IPS-18a (cell line): ENCODE measurements around the gene TGFBRAP1.

Experiments used
- H3K27ac ChIP-seq: one replicate; pipeline ENCODE4 v1.5.1; 2013; ENCODE audit warnings: low read length
- H3K27me3 ChIP-seq: one replicate; pipeline ENCODE4 v1.6.1; 2013; ENCODE audit warnings: mild to moderate bottlenecking, low read length; ENCODE audit not compliant: control insufficient read depth, insufficient read depth
- H3K36me3 ChIP-seq: one replicate; pipeline ENCODE4 v1.6.1; 2013; ENCODE audit warnings: low read depth, low read length; ENCODE audit not compliant: control insufficient read depth
- H3K4me1 ChIP-seq: one replicate; pipeline ENCODE4 v1.6.1; 2013; ENCODE audit warnings: low read depth, low read length; ENCODE audit not compliant: control insufficient read depth
- H3K4me3 ChIP-seq: one replicate; pipeline ENCODE4 v1.5.1; 2013; ENCODE audit warnings: low read length
- H3K9ac ChIP-seq: one replicate; pipeline ENCODE4 v1.6.1; 2013; ENCODE audit warnings: mild to moderate bottlenecking, low read length, moderate library complexity
- H3K9me3 ChIP-seq: one replicate; pipeline ENCODE4 v1.6.1; 2013; ENCODE audit warnings: low read depth, low read length; ENCODE audit not compliant: control insufficient read depth

TGFBRAP1 gene

DNA sequence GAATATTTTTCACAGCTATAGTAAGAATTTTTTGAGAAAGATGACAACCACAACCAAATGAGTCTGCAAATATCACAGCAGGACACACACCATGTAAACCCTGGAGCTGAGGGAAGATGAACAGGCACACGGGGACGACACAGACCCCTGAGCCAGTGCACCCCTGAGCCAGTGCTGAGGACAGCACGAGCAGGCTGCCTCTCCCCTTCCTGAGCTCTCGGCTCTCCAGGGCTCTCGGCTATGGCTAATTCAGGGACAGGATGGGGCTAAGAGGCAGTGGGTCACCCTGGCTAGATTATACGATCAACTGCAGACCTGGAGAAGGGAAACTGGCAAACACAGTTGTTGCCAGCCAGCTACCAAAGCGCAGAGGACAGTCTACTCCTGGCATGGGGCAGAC is 41.4 kb downstream of the TGFBRAP1 start:
- no peak overlapping the region for H3K9ac ChIP-seq
- no peaks in the 10 kb centered on the region for H3K4me1 ChIP-seq
- no peaks in the 10 kb centered on the region for H3K9me3 ChIP-seq
- H3K27ac ChIP-seq = no peak overlapping the region
- no peak overlapping the region for H3K4me3 ChIP-seq
- no peaks in the 10 kb centered on the region for H3K27me3 ChIP-seq
- H3K36me3 ChIP-seq = peaks cover 15% of the 10 kb centered on the region

GRCh38 chr2:105287692-105288091 is 41.8 kb downstream of the TGFBRAP1 start:
- Histone ChIP-seq H3K27ac (no peak overlapping the region), H3K9me3 (no peaks in the 10 kb centered on the region), H3K36me3 (peaks cover 15% of the 10 kb centered on the region), H3K9ac (no peak overlapping the region), H3K4me1 (no peaks in the 10 kb centered on the region), H3K27me3 (no peaks in the 10 kb centered on the region), H3K4me3 (no peak overlapping the region)

DNA sequence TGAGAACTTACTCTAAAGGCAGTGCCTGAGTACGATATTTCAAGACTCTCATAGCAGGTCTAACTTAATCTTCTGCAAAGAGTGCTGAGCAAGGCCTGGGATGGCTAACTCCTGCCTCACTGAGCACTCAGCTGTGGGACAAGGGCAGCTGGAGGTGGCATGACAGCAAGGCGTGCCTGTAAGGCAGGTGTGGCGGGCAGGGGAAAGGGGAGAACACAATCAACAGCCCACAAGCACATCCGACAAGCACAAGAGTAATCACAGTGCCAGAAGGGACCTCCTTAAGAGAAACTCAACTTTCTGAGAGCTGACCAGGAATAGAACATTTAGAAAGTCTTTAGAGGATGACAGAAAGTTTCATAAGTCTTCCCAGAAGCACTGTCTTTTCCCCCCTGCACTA is 46.0 kb downstream of the TGFBRAP1 start:
- H3K27me3 ChIP-seq = no peaks in the 10 kb centered on the region
- no peak overlapping the region for H3K4me3 ChIP-seq
- no peak overlapping the region for H3K27ac ChIP-seq
- no peaks in the 10 kb centered on the region for H3K9me3 ChIP-seq
- H3K36me3 ChIP-seq = peaks cover 20% of the 10 kb centered on the region
- H3K9ac ChIP-seq = no peak overlapping the region
- no peaks in the 10 kb centered on the region for H3K4me1 ChIP-seq

DNA sequence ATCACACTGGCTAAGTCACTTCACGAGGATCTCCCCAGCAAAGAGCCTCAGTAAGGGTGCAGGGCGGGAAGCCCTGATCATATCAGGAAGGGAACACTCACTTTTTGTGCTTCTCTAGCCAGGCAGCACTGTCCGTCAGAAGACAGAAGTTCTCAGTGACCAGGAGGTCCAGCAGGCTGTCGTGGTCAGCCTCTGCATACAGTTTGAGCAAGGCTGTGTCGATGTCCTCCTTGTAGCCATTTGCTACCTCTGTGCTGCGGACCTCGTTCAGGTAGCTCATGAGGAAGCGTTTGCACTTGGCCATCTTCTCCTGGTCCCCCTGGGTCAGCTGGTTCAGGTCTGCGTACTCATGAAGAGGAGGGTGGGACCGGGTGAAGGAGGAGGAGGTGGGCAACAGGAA is 49.3 kb downstream of the TGFBRAP1 start:
- no peaks in the 10 kb centered on the region for H3K27me3 ChIP-seq
- H3K9ac ChIP-seq = no peak overlapping the region
- H3K4me3 ChIP-seq = no peak overlapping the region
- H3K36me3 ChIP-seq = peaks cover 33% of the 10 kb centered on the region
- H3K27ac ChIP-seq = no peak overlapping the region
- no peaks in the 10 kb centered on the region for H3K4me1 ChIP-seq
- no peaks in the 10 kb centered on the region for H3K9me3 ChIP-seq

GRCh38 chr2:105279126-105279525 is 50.4 kb downstream of the TGFBRAP1 start:
- H3K9ac ChIP-seq = no peak overlapping the region
- H3K27me3 ChIP-seq = no peaks in the 10 kb centered on the region
- no peak overlapping the region for H3K4me3 ChIP-seq
- no peak overlapping the region for H3K27ac ChIP-seq
- H3K4me1 ChIP-seq = no peaks in the 10 kb centered on the region
- no peaks in the 10 kb centered on the region for H3K9me3 ChIP-seq
- H3K36me3 ChIP-seq = peaks cover 38% of the 10 kb centered on the region

GRCh38 chr2:105278654-105279053 is 50.9 kb downstream of the TGFBRAP1 start:
- Histone ChIP-seq H3K4me1 (no peaks in the 10 kb centered on the region), H3K4me3 (no peak overlapping the region), H3K27ac (no peak overlapping the region), H3K36me3 (peaks cover 38% of the 10 kb centered on the region), H3K9me3 (no peaks in the 10 kb centered on the region), H3K9ac (no peak overlapping the region), H3K27me3 (no peaks in the 10 kb centered on the region)

- Histone ChIP-seq H3K27ac (no peak overlapping the region), H3K27me3 (no peaks in the 10 kb centered on the region), H3K9ac (no peak overlapping the region), H3K4me1 (no peaks in the 10 kb centered on the region), H3K36me3 (peaks cover 51% of the 10 kb centered on the region), H3K9me3 (no peaks in the 10 kb centered on the region), H3K4me3 (no peak overlapping the region)
These were observed 55.5 kb downstream of the TGFBRAP1 start for GRCh38 chr2:105274046-105274445.

DNA sequence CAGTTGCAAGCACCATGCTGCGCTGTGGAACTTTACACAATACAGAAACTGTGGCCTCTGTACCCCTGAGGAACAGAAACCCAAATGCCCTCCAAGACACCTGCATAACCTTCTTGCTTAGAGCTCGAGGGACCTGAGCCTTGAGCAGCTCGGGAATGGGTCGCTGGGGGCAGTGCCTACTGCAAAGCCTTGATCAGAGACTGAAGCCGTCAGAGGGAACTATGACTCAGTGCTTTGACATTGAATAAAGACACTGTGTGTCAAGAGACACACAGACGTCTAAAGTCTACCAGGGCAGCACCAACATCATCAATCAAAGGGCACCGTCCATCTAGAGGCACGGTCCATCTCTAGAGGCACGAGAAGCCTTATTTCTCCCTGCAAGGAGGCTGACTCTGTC is 57.4 kb downstream of the TGFBRAP1 start:
- H3K4me3 ChIP-seq = no peak overlapping the region
- no peak overlapping the region for H3K27ac ChIP-seq
- H3K4me1 ChIP-seq = no peaks in the 10 kb centered on the region
- no peaks in the 10 kb centered on the region for H3K27me3 ChIP-seq
- no peaks in the 10 kb centered on the region for H3K9me3 ChIP-seq
- peaks cover 62% of the 10 kb centered on the region for H3K36me3 ChIP-seq
- H3K9ac ChIP-seq = no peak overlapping the region

DNA sequence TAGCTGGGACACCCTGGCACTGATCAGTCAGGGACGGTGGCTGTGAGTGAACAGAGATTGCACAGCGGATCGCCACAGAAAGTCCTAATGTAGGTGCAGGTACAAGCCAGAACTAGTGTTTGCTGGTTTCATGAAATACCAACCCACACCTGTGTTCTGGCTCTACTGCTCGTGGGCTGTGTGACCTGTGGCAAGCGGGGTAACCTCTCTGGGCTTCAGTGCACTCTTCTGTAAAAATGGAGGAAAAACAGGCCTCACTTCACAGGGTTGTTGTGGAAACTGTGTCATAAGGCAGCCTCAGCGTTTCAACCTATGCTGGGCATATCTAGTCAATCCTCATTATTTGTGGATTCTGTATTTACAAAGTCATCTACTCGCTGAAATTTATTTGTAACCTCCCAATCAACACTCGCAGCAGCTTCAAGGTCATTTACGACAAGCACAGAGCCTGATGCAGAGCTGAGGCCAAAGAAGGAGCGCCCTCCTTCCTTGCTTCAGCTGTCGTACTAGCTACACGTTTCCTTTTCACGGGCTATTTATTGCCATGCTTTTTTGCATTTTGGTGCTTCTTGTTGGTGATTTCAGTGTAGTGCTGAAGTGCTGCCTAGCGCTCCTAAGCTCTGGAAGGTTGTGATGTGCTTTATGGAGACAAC is 58.0 kb downstream of the TGFBRAP1 start:
- Histone ChIP-seq H3K36me3 (peaks cover 64% of the 10 kb centered on the region), H3K9me3 (no peaks in the 10 kb centered on the region), H3K27me3 (no peaks in the 10 kb centered on the region), H3K4me1 (no peaks in the 10 kb centered on the region), H3K9ac (no peak overlapping the region), H3K4me3 (no peak overlapping the region), H3K27ac (no peak overlapping the region)

- H3K27me3 ChIP-seq = no peaks in the 10 kb centered on the region
- no peak overlapping the region for H3K9ac ChIP-seq
- H3K4me3 ChIP-seq = no peak overlapping the region
- no peaks in the 10 kb centered on the region for H3K4me1 ChIP-seq
- H3K9me3 ChIP-seq = no peaks in the 10 kb centered on the region
- peaks cover 55% of the 10 kb centered on the region for H3K36me3 ChIP-seq
- H3K27ac ChIP-seq = no peak overlapping the region
These were observed 60.1 kb downstream of the TGFBRAP1 start for GRCh38 chr2:105269426-105269825.

DNA sequence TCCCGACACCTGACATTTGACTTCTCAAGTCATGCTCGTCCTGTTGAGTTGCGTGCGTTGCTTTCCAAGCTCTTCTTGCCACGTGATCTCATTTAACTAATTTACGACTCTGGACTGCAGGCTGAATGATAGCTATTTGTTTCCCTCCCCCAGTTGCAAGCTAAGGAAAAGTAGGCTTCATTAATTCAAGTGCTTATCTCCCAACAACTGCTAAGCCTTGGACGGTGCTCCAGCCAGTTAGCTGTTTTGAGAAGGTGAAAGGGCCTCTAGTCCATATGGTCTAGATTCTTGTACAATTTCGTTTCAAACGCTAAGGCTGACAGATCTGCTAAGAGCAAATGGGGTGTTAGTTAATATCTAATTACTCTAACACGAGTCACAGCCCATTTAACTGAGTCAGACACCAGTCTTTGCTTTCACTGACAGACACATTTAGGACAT is 66.9 kb downstream of the TGFBRAP1 start:
- Histone ChIP-seq H3K27ac (no peak overlapping the region), H3K27me3 (no peaks in the 10 kb centered on the region), H3K36me3 (peaks cover 15% of the 10 kb centered on the region), H3K4me1 (no peaks in the 10 kb centered on the region), H3K4me3 (no peak overlapping the region), H3K9ac (no peak overlapping the region), H3K9me3 (no peaks in the 10 kb centered on the region)

- Histone ChIP-seq H3K4me1 (no peaks in the 10 kb centered on the region), H3K4me3 (no peak overlapping the region), H3K9me3 (no peaks in the 10 kb centered on the region), H3K9ac (no peak overlapping the region), H3K27me3 (no peaks in the 10 kb centered on the region), H3K36me3 (peaks cover 4% of the 10 kb centered on the region), H3K27ac (no peak overlapping the region)
These were observed 68.5 kb downstream of the TGFBRAP1 start for GRCh38 chr2:105261061-105261460.
